SK-N-SH (cell line): ENCODE measurements around the gene TRHDE. TPM values are rescaled to one million over a fixed set of nuclear protein-coding genes. Genes with fewer than 3 reads are reported as not detected.

ENCODE experiments used
- CTCF ChIA-PET: fragments of 300-600, 350-600 bp; formaldehyde crosslinking; extraction: SDS; loops from one replicate; lab custom pipeline; 2021; lab: Yijun Ruan, JAX
- POLR2A ChIA-PET: fragments of 350-600 bp; sonication (Branson Sonifier 250); formaldehyde crosslinking; extraction: SDS; loops from one replicate; lab custom pipeline; 2020; ENCODE audit warnings: antibody characterized with exemption, inconsistent platforms; lab: Yijun Ruan, JAX
- DNase-seq: peaks from one replicate; pipeline ENCODE4 v3.0.0; 2012
- H2AFZ ChIP-seq: fragments of 200-600 bp; sonication (generic); 2 replicates; pipeline ENCODE4 v1.8.1; 2016; ENCODE audit warnings: antibody characterized with exemption, mild to moderate bottlenecking, low read depth
- H3F3A ChIP-seq: fragments of 200-600 bp; sonication (generic); replicated peaks from 2 replicates; pipeline ENCODE3; 2016; ENCODE audit warnings: antibody characterized with exemption, mild to moderate bottlenecking; ENCODE audit not compliant: insufficient read depth
- H3K27ac ChIP-seq, 2 experiments: fragments of 200-500 bp in 1 of 2; fragments of 200-600 bp in 1 of 2; sonication (Bioruptor generic) in 1 of 2; sonication (generic), shearing (Covaris generic) in 1 of 2; 2 replicates each; pipeline versions ENCODE4 v1.5.1 to v1.6.1; 2014 to 2016; ENCODE audit warnings: low read depth in 2 of 2, inconsistent platforms in 1 of 2, low read length in 1 of 2, mild to moderate bottlenecking in 1 of 2, mixed read lengths in 1 of 2
- H3K27me3 ChIP-seq: fragments of 200-600 bp; sonication (generic), shearing (Covaris generic); 2 replicates; pipeline ENCODE4 v1.6.1; 2016; ENCODE audit warnings: mixed run types; ENCODE audit not compliant: insufficient read depth
- H3K36me3 ChIP-seq, 2 experiments: fragments of 200-500 bp in 1 of 2; fragments of 200-600 bp in 1 of 2; sonication (Bioruptor generic) in 1 of 2; sonication (generic) in 1 of 2; replicated peaks in 1 of 2; 2 replicates each; pipeline versions ENCODE3 to v1.5.1; 2014 to 2016; ENCODE audit warnings: low read length in 1 of 2, mild to moderate bottlenecking in 1 of 2; ENCODE audit not compliant: insufficient read depth in 2 of 2, control insufficient read depth in 1 of 2
- H3K4me1 ChIP-seq, 2 experiments: fragments of 200-500 bp in 1 of 2; fragments of 200-600 bp in 1 of 2; sonication (Bioruptor generic) in 1 of 2; sonication (generic), shearing (Covaris generic) in 1 of 2; 2 replicates each; pipeline versions ENCODE4 v1.5.1 to v1.6.1; 2014 to 2016; ENCODE audit warnings: low read depth in 1 of 2, low read length in 1 of 2, mixed run types in 1 of 2; ENCODE audit not compliant: insufficient read depth in 2 of 2, control insufficient read depth in 1 of 2
- H3K4me2 ChIP-seq: fragments of 200-600 bp; sonication (generic), shearing (Covaris generic); 2 replicates; pipeline ENCODE4 v1.6.1; 2017; ENCODE audit warnings: mixed run types
- H3K4me3 ChIP-seq, 2 experiments: fragments of 200-500 bp in 1 of 2; fragments of 200-600 bp in 1 of 2; sonication (Bioruptor generic) in 1 of 2; sonication (generic), shearing (Covaris generic) in 1 of 2; 2 replicates each; pipeline versions ENCODE4 v1.5.1 to v1.8.1; 2014 to 2016; ENCODE audit warnings: low read depth in 2 of 2, inconsistent platforms in 1 of 2, low read length in 1 of 2, mild to moderate bottlenecking in 1 of 2, mixed read lengths in 1 of 2, moderate library complexity in 1 of 2
- H3K79me2 ChIP-seq: fragments of 200-600 bp; sonication (generic); 2 replicates; pipeline ENCODE4 v1.8.1; 2017; ENCODE audit warnings: mild to moderate bottlenecking; ENCODE audit not compliant: insufficient read depth
- H3K9ac ChIP-seq: fragments of 200-600 bp; sonication (generic); 2 replicates; pipeline ENCODE4 v1.6.1; 2017; ENCODE audit warnings: mixed run types
- H3K9me2 ChIP-seq: fragments of 200-600 bp; sonication (generic); 2 replicates; pipeline ENCODE4 v1.6.1; 2017; ENCODE audit warnings: mixed run types
- H3K9me3 ChIP-seq: fragments of 200-600 bp; sonication (generic); 2 replicates; pipeline ENCODE4 v1.6.1; 2017; ENCODE audit warnings: mixed run types, mild to moderate bottlenecking, moderate library complexity
- H4K20me1 ChIP-seq: fragments of 200-600 bp; sonication (generic); 2 replicates; pipeline ENCODE4 v1.6.1; 2017; ENCODE audit warnings: mild to moderate bottlenecking, mixed run types; ENCODE audit not compliant: insufficient read depth
- CHD2 ChIP-seq: fragments of 150-350 bp; IDR thresholded peaks from 2 replicates; pipeline ENCODE4 v1.6.1; 2018; ENCODE audit warnings: low read length; ENCODE audit not compliant: partially characterized antibody
- ELF1 ChIP-seq: IDR thresholded peaks from 2 replicates; pipeline ENCODE4 v1.4.0; 2012
- FOSL2 ChIP-seq: IDR thresholded peaks from 2 replicates; pipeline ENCODE4 v1.4.0; 2012; ENCODE audit warnings: low read depth, mild to moderate bottlenecking, moderate library complexity, borderline replicate concordance
- FOXJ3 ChIP-seq: sonication (generic); formaldehyde crosslinking; IDR thresholded peaks from 2 replicates; pipeline ENCODE4 v1.5.1; 2020; ENCODE audit warnings: mild to moderate bottlenecking, missing genetic modification reagents
- GABPA ChIP-seq: IDR thresholded peaks from 2 replicates; pipeline ENCODE4 v1.4.0; 2012; ENCODE audit warnings: low read depth, mild to moderate bottlenecking
- GATA2 ChIP-seq: sonication (generic); formaldehyde crosslinking; IDR thresholded peaks from 2 replicates; pipeline ENCODE4 v1.5.0; 2020; ENCODE audit warnings: mild to moderate bottlenecking, missing genetic modification reagents
- MAX ChIP-seq: IDR thresholded peaks from 2 replicates; pipeline ENCODE4 v1.4.0; 2012; ENCODE audit warnings: low read depth
- NRF1 ChIP-seq: IDR thresholded peaks from 2 replicates; pipeline ENCODE4 v1.6.1; 2012; ENCODE audit warnings: low read depth, mild to moderate bottlenecking, low read length
- RAD21 ChIP-seq: IDR thresholded peaks from 2 replicates; pipeline ENCODE4 v1.6.1; 2012; ENCODE audit warnings: mild to moderate bottlenecking, low read length
- REST ChIP-seq: IDR thresholded peaks from 2 replicates; pipeline ENCODE4 v1.6.1; 2012; ENCODE audit warnings: mild to moderate bottlenecking, low read depth, low read length, moderate library complexity
- RFX5 ChIP-seq: IDR thresholded peaks from 2 replicates; pipeline ENCODE4 v1.6.1; 2012; ENCODE audit warnings: mild to moderate bottlenecking, improper control_type of control experiment, low read length
- RXRA ChIP-seq: IDR thresholded peaks from 2 replicates; pipeline ENCODE4 v1.4.0; 2012; ENCODE audit warnings: low read depth, mild to moderate bottlenecking, borderline replicate concordance
- SIN3A ChIP-seq: IDR thresholded peaks from 2 replicates; pipeline ENCODE4 v1.6.1; 2012; ENCODE audit warnings: low read depth, mild to moderate bottlenecking, low read length, moderate library complexity, borderline replicate concordance
- SMC3 ChIP-seq: IDR thresholded peaks from 2 replicates; pipeline ENCODE4 v1.6.1; 2012; ENCODE audit warnings: low read depth, low read length, improper control_type of control experiment
- TCF12 ChIP-seq: IDR thresholded peaks from 2 replicates; pipeline ENCODE4 v1.4.0; 2012
- TEAD4 ChIP-seq: IDR thresholded peaks from 2 replicates; pipeline ENCODE4 v1.4.0; 2012; ENCODE audit warnings: mild to moderate bottlenecking, borderline replicate concordance; ENCODE audit not compliant: insufficient read depth
- USF1 ChIP-seq: IDR thresholded peaks from 2 replicates; pipeline ENCODE4 v1.4.0; 2012; ENCODE audit warnings: low read depth, borderline replicate concordance
- YY1 ChIP-seq: IDR thresholded peaks from 2 replicates; pipeline ENCODE4 v1.4.0; 2012; ENCODE audit warnings: low read depth, mild to moderate bottlenecking
- ZBTB33 ChIP-seq: IDR thresholded peaks from 2 replicates; pipeline ENCODE4 v1.4.0; 2012; ENCODE audit warnings: low read depth, borderline replicate concordance
- WGBS: methylation state at CpG from one replicate; pipeline ENCODE4 v1.1.6; 2017; ENCODE audit warnings: low lambda C conversion rate; 5-methylcytosine and 5-hydroxymethylcytosine counted together
- polyA plus RNA-seq, 3 experiments: library from polyadenylated mRNA; depleted of rRNA; stranded (reverse); fragments of >200 nt; gene quantifications; 2 replicates each; pipeline ENCODE4 v1.2.3, GENCODE V29; 2012

Gene TRHDE
- polyA plus RNA-seq, 1 of the 3 experiments (the other 2 are of a cell fraction), result 0.46 TPM

GRCh38 chr12:72549184-72549583 lies 277.0 kb downstream of the TRHDE start:
- Histone ChIP-seq H3K79me2 (no peaks in the 10 kb centered on the region), H3K27ac (no peak overlapping the region)
- 64% methylated on average over 1 of the region's 1 CpG for WGBS
- TF ChIP-seq TCF12, result no peak
- TF ChIP-seq FOSL2, result no peak
- TF ChIP-seq USF1, result no peak
- no peak for TF ChIP-seq MAX
- no peak for TF ChIP-seq SIN3A
- no peak for TF ChIP-seq RAD21
- no peak for TF ChIP-seq RFX5
- no peak for TF ChIP-seq RXRA
- no peak for TF ChIP-seq NRF1
- TF ChIP-seq, all 33 proteins: peak for 0
- no peaks in the 10 kb centered on the region; a peak in 3 of 4 replicates for H3K4me1 ChIP-seq
- no peak overlapping the region for H2AFZ ChIP-seq
- H3K9ac ChIP-seq, result no peak overlapping the region
- CTCF ChIA-PET, result interaction anchor here (1.0 to 1.5 kb wide), 2 partner anchors 10 to 11 kb away, joined by 3 to 4 read pairs; no protein-coding TSS in a partner anchor
- H4K20me1 ChIP-seq, result no peaks in the 10 kb centered on the region
- H3K9me3 ChIP-seq, result no peaks in the 10 kb centered on the region
- no peak for DNase-seq
- H3K27me3 ChIP-seq, result no peaks in the 10 kb centered on the region
- no peak overlapping the region for H3K4me2 ChIP-seq
- no peaks in the 10 kb centered on the region for H3K9me2 ChIP-seq
- no peaks in the 10 kb centered on the region for H3K36me3 ChIP-seq
- H3K4me3 ChIP-seq, result no peak overlapping the region
- POLR2A ChIA-PET, result no interaction called here
- H3F3A ChIP-seq, result no peaks in the 10 kb centered on the region

GRCh38 chr12:72560003-72560769 lies 288.0 kb downstream of the TRHDE start:
- CTCF ChIA-PET, result no interaction called here

More at GRCh38 chr12:72560003-72560769, 288.0 kb downstream of the TRHDE start:
- Histone ChIP-seq H3K27me3 (no peaks in the 10 kb centered on the region), H3K4me1 (no peaks in the 10 kb centered on the region), H3K79me2 (no peaks in the 10 kb centered on the region), H3K27ac (no peak overlapping the region), H3K9me3 (no peaks in the 10 kb centered on the region), H3K9me2 (no peaks in the 10 kb centered on the region), H2AFZ (no peak overlapping the region), H3K4me2 (no peak overlapping the region), H3K36me3 (no peaks in the 10 kb centered on the region), H3K4me3 (no peak overlapping the region), H3F3A (no peaks in the 10 kb centered on the region), H4K20me1 (no peaks in the 10 kb centered on the region), H3K9ac (no peak overlapping the region)
- no peak for DNase-seq
- POLR2A ChIA-PET, result no interaction called here
- TF ChIP-seq TEAD4, result no peak
- TF ChIP-seq SMC3, result no peak
- no peak for TF ChIP-seq GATA2 (CRISPR knock-in tag)
- no peak for TF ChIP-seq YY1
- no peak for TF ChIP-seq ELF1
- TF ChIP-seq RFX5, result no peak
- TF ChIP-seq FOSL2, result no peak
- TF ChIP-seq CHD2, result no peak
- TF ChIP-seq REST, result no peak
- no peak for TF ChIP-seq TCF12
- no peak for TF ChIP-seq FOXJ3
- TF ChIP-seq GABPA, result no peak
- TF ChIP-seq ZBTB33, result no peak
- no peak for TF ChIP-seq RXRA
- TF ChIP-seq MAX, result no peak
- WGBS, result 54% methylated on average over 4 of the region's 4 CpGs
